ENCODE measurements around the gene PPP2R2C. TPM values are rescaled to one million over a fixed set of nuclear protein-coding genes. Genes with fewer than 3 reads are reported as not detected.

Gene PPP2R2C
- total RNA-seq, 1 experiment from 2014 or later, result 8.1 TPM

DNA sequence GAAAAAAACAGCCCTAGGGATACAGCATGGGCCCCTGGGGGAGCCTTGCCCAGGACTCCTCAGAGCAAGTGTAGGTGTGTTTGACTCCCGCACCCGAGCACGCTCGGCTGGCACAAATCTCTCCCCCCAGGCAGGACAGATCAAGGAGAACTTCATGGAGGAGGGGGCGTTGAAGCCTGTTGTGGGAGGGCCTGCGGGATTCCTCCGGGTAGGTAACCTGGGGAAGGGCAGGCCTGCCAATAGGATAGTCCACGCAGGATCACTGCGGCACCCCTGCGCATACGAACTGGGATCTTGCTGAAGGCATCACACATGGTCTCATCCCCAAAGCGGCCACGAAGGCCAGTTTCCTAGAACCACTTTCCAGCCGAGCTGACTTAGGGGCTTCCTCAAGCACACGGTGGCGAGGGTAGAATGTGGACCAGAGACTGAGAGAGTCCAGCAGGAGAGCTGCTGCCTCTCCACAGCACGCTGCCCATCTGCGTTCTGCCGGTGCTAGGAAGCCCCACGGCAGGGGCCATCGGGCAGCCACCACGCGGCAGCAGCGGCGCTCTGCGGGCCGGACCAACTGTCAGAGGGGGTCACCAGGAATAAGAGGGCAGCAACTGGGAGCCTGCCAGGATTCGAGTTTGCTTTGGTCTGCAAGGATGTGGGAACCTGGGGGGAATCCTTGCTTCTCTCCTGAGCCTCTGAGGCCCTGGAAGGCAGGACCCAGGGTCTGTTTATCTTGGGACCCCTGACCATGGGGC lies 145.9 kb downstream of the PPP2R2C start:
- no peak overlapping the region for H2BK120ac ChIP-seq (ENCODE audit: low read depth, low read length, poor library complexity, severe bottlenecking)
- no peak overlapping the region for H2BK20ac ChIP-seq (ENCODE audit: low read depth, low read length, poor library complexity, severe bottlenecking)
- H3K27me3 Mint-ChIP-seq (ENCODE audit: low read depth), result peaks cover 1% of the 10 kb centered on the region
- H3K79me2 ChIP-seq (ENCODE audit: insufficient read depth, low read length), result no peaks in the 10 kb centered on the region
- no peak overlapping the region for H3K4me3 Mint-ChIP-seq
- no peak overlapping the region for H2BK15ac ChIP-seq (ENCODE audit: low read depth, low read length)
- WGBS (ENCODE audit: extremely low coverage, insufficient read length, low lambda C conversion rate), result no CpG with 5 or more reads among the region's 28 CpGs
- no peak overlapping the region for H2AFZ ChIP-seq (ENCODE audit: low read length)
- peaks cover 0 to 10% (median 3%) of the 10 kb centered on the region in 3 experiments; a peak in 5 of 7 replicates for H3K36me3 Mint-ChIP-seq (ENCODE audit: insufficient read depth in 1 of 3, low read depth in 3 of 3)
- no peak overlapping the region for H3K4ac ChIP-seq (ENCODE audit: low read depth, low read length)
- peaks cover 0 to 5% of the 10 kb centered on the region in 2 experiments; a peak in 2 of 5 replicates for H3K9me3 Mint-ChIP-seq
- H3K4me1 ChIP-seq (ENCODE audit: insufficient read depth, low read length), result no peaks in the 10 kb centered on the region
- TF ChIP-seq, protein P1, sequence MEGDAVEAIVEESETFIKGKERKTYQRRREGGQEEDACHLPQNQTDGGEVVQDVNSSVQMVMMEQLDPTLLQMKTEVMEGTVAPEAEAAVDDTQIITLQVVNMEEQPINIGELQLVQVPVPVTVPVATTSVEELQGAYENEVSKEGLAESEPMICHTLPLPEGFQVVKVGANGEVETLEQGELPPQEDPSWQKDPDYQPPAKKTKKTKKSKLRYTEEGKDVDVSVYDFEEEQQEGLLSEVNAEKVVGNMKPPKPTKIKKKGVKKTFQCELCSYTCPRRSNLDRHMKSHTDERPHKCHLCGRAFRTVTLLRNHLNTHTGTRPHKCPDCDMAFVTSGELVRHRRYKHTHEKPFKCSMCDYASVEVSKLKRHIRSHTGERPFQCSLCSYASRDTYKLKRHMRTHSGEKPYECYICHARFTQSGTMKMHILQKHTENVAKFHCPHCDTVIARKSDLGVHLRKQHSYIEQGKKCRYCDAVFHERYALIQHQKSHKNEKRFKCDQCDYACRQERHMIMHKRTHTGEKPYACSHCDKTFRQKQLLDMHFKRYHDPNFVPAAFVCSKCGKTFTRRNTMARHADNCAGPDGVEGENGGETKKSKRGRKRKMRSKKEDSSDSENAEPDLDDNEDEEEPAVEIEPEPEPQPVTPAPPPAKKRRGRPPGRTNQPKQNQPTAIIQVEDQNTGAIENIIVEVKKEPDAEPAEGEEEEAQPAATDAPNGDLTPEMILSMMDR (conservative IDR thresholded peaks at IDR 0.05), result no peak
- no peak overlapping the region for H3K27ac Mint-ChIP-seq
- H4K8ac ChIP-seq (replicated peaks; ENCODE audit: insufficient read length, low read depth, low read length), result no peak overlapping the region
- H3K27ac ChIP-seq (ENCODE audit: insufficient read length, low read depth, low read length), result no peak overlapping the region
- no peak overlapping the region for H3K23ac ChIP-seq (ENCODE audit: insufficient read length, low read depth, low read length)
- no peaks in the 10 kb centered on the region for H4K20me1 ChIP-seq (ENCODE audit: control insufficient read depth, insufficient read depth, insufficient read length)
- H2BK5ac ChIP-seq (ENCODE audit: insufficient read length, low read length), result no peak overlapping the region
- H2AK5ac ChIP-seq (ENCODE audit: insufficient read length, low read length), result no peak overlapping the region
- no peaks in the 10 kb centered on the region for H3K27me3 ChIP-seq (ENCODE audit: insufficient read depth, low read length)
- no peak overlapping the region for H3K18ac ChIP-seq (ENCODE audit: insufficient read length, low read depth, low read length)
- peaks cover 13 to 18% of the 10 kb centered on the region in 2 experiments for H3K4me1 Mint-ChIP-seq
- H4K5ac ChIP-seq (ENCODE audit: insufficient read length, low read depth, low read length), result no peak overlapping the region
- no peak overlapping the region for H3K9ac ChIP-seq (ENCODE audit: extremely low read depth, insufficient read length, low read length)
- no peaks in the 10 kb centered on the region for H3K23me2 ChIP-seq (ENCODE audit: insufficient read length, low read depth, low read length, poor library complexity, severe bottlenecking)
- H3K56ac ChIP-seq (ENCODE audit: insufficient read length, low read depth, low read length), result no peak overlapping the region
- H3K9me3 ChIP-seq (ENCODE audit: control insufficient read depth, low read depth, low read length), result no peaks in the 10 kb centered on the region
- no peaks in the 10 kb centered on the region for H3K79me1 ChIP-seq (ENCODE audit: insufficient read depth, low read depth, low read length, poor library complexity, severe bottlenecking)
- no peak for DNase-seq
- H3T11ph ChIP-seq (ENCODE audit: low read length), result no peak overlapping the region
- H3K14ac ChIP-seq (ENCODE audit: insufficient read depth, low read length), result no peak overlapping the region; the same call in 1 of the 2 replicates
- no peak overlapping the region for H3K4me2 ChIP-seq (ENCODE audit: insufficient read depth, insufficient read length, low read length)
- H4K91ac ChIP-seq (ENCODE audit: insufficient read length, low read depth, low read length), result no peak overlapping the region
- no peak overlapping the region for H2BK12ac ChIP-seq (ENCODE audit: insufficient read length, low read depth, low read length)

All from H9 (cell line).